Trophoblast cell (in vitro differentiated cells and primary cell): ENCODE data around the gene COTL1.

Experiments used
- DNase-seq, 2 donors: peaks; one replicate each; pipeline ENCODE4 v3.0.0-alpha.2; 2016
- H2AFZ ChIP-seq: 2 replicates; pipeline ENCODE4 v1.6.1; 2013; ENCODE audit warnings: low read length, moderate library complexity, mild to moderate bottlenecking; ENCODE audit not compliant: insufficient read depth, poor library complexity
- H2AK5ac ChIP-seq: 2 replicates; pipeline ENCODE4 v1.6.1; 2013; ENCODE audit warnings: mild to moderate bottlenecking, low read length
- H2BK120ac ChIP-seq: 2 replicates; pipeline ENCODE4 v1.6.1; 2013; ENCODE audit warnings: low read length, mild to moderate bottlenecking, moderate library complexity; ENCODE audit not compliant: insufficient read depth, poor library complexity
- H2BK12ac ChIP-seq: 2 replicates; pipeline ENCODE4 v1.6.1; 2013; ENCODE audit warnings: mild to moderate bottlenecking, low read length, moderate library complexity
- H2BK5ac ChIP-seq: 2 replicates; pipeline ENCODE4 v1.6.1; 2013; ENCODE audit warnings: low read length, low read depth, moderate library complexity, mild to moderate bottlenecking; ENCODE audit not compliant: poor library complexity
- H3K14ac ChIP-seq: 2 replicates; pipeline ENCODE4 v1.6.1; 2013; ENCODE audit warnings: mild to moderate bottlenecking, low read length
- H3K18ac ChIP-seq: 2 replicates; pipeline ENCODE4 v1.6.1; 2013; ENCODE audit warnings: mild to moderate bottlenecking, low read length
- H3K23ac ChIP-seq: 2 replicates; pipeline ENCODE4 v1.6.1; 2013; ENCODE audit warnings: low read length
- H3K27ac ChIP-seq: 2 replicates; pipeline ENCODE4 v1.5.1; 2013; ENCODE audit warnings: low read depth, mild to moderate bottlenecking, inconsistent platforms, low read length, moderate library complexity
- H3K27me3 ChIP-seq: 2 replicates; pipeline ENCODE4 v1.6.1; 2013; ENCODE audit warnings: inconsistent platforms, mild to moderate bottlenecking, low read length, moderate library complexity; ENCODE audit not compliant: insufficient read depth
- H3K36me3 ChIP-seq, 2 experiments: 1 replicate in 1 of 2; 2 replicates in 1 of 2; pipeline ENCODE4 v1.6.1; 2013; ENCODE audit warnings: low read length in 2 of 2, mild to moderate bottlenecking in 2 of 2, moderate library complexity in 1 of 2; ENCODE audit not compliant: insufficient read depth in 2 of 2, control insufficient read depth in 1 of 2
- H3K4ac ChIP-seq: 2 replicates; pipeline ENCODE4 v1.6.1; 2013; ENCODE audit warnings: low read depth, mild to moderate bottlenecking, low read length, moderate library complexity
- H3K4me1 ChIP-seq, 2 experiments: 1 replicate in 1 of 2; 2 replicates in 1 of 2; pipeline ENCODE4 v1.6.1; 2013; ENCODE audit warnings: low read length in 2 of 2, mild to moderate bottlenecking in 2 of 2, moderate library complexity in 1 of 2; ENCODE audit not compliant: insufficient read depth in 2 of 2, control insufficient read depth in 1 of 2
- H3K4me2 ChIP-seq: 2 replicates; pipeline ENCODE4 v1.6.1; 2013; ENCODE audit warnings: inconsistent platforms, mild to moderate bottlenecking, low read length, moderate library complexity
- H3K4me3 ChIP-seq: 2 replicates; pipeline ENCODE4 v1.5.1; 2013; ENCODE audit warnings: mild to moderate bottlenecking, low read depth, low read length, inconsistent platforms
- H3K79me1 ChIP-seq: one replicate; pipeline ENCODE4 v1.6.1; 2013; ENCODE audit warnings: low read length
- H3K79me2 ChIP-seq: 2 replicates; pipeline ENCODE4 v1.6.1; 2013; ENCODE audit warnings: low read length, mild to moderate bottlenecking; ENCODE audit not compliant: control insufficient read depth, insufficient read depth, poor library complexity
- H3K9ac ChIP-seq: 2 replicates; pipeline ENCODE4 v1.6.1; 2013; ENCODE audit warnings: mild to moderate bottlenecking, low read length
- H3K9me3 ChIP-seq: 2 replicates; pipeline ENCODE4 v1.6.1; 2013; ENCODE audit warnings: low read depth, mild to moderate bottlenecking, control low read depth, inconsistent platforms, low read length; ENCODE audit not compliant: insufficient read depth
- H4K12ac ChIP-seq: 2 replicates; pipeline ENCODE4 v1.6.1; 2013; ENCODE audit warnings: low read depth, mild to moderate bottlenecking, low read length, moderate library complexity
- H4K8ac ChIP-seq: 2 replicates; pipeline ENCODE4 v1.6.1; 2013; ENCODE audit warnings: low read depth, mild to moderate bottlenecking, low read length, moderate library complexity
- H4K91ac ChIP-seq: one replicate; pipeline ENCODE4 v1.6.1; 2013; ENCODE audit warnings: low read depth, mild to moderate bottlenecking, low read length, moderate library complexity
- whole genome bisulfite sequencing: extraction: QIAGEN DNeasy Blood & Tissue Kit; methylation state at CpG from one replicate; pipeline ENCODE4 v1.1.7; 2013; ENCODE audit warnings: missing lambda C conversion rate; ENCODE audit not compliant: insufficient read length, insufficient coverage; ENCODE audit errors: extremely low coverage; 5-methylcytosine and 5-hydroxymethylcytosine counted together

The COTL1 gene

GRCh38 chr16:84662471-84662870 lies 44.6 kb upstream of the COTL1 start:
- Histone ChIP-seq H3K9ac (no peak overlapping the region), H3K14ac (no peak overlapping the region), H3K79me1 (no peaks in the 10 kb centered on the region), H3K4me1 (no peaks in the 10 kb centered on the region), H4K8ac (no peak overlapping the region), H2BK12ac (no peak overlapping the region), H3K18ac (no peak overlapping the region), H4K12ac (no peak overlapping the region), H3K36me3 (peaks cover 45 to 65% of the 10 kb centered on the region in 2 experiments), H3K9me3 (no peaks in the 10 kb centered on the region), H2BK5ac (no peak overlapping the region), H2AFZ (no peak overlapping the region), H3K79me2 (no peaks in the 10 kb centered on the region), H3K4ac (no peak overlapping the region), H3K23ac (no peak overlapping the region), H4K91ac (no peak overlapping the region), H3K4me3 (no peak overlapping the region), H3K27ac (no peak overlapping the region), H2AK5ac (no peak overlapping the region), H3K27me3 (no peaks in the 10 kb centered on the region), H3K4me2 (no peak overlapping the region), H2BK120ac (no peak overlapping the region)
- DNase-seq, result no peak
- no CpG with 5 or more reads among the region's 9 CpGs for WGBS

- H3K14ac ChIP-seq, result no peak overlapping the region
- H3K9me3 ChIP-seq, result no peaks in the 10 kb centered on the region
- no peak overlapping the region for H4K12ac ChIP-seq
- H3K23ac ChIP-seq, result no peak overlapping the region
- H3K27ac ChIP-seq, result no peak overlapping the region
- no peak overlapping the region for H2AK5ac ChIP-seq
- H2BK120ac ChIP-seq, result no peak overlapping the region
- H2AFZ ChIP-seq, result no peak overlapping the region
- H4K91ac ChIP-seq, result no peak overlapping the region
- no peak for DNase-seq
- no peak overlapping the region for H3K4ac ChIP-seq
- H2BK12ac ChIP-seq, result no peak overlapping the region
- H3K79me1 ChIP-seq, result no peaks in the 10 kb centered on the region
- no peak overlapping the region for H3K9ac ChIP-seq
- no peak overlapping the region for H2BK5ac ChIP-seq
- H3K4me3 ChIP-seq, result no peak overlapping the region
- H3K4me2 ChIP-seq, result no peak overlapping the region
- WGBS, result no CpG with 5 or more reads among the region's 51 CpGs
- H3K27me3 ChIP-seq, result no peaks in the 10 kb centered on the region
- peaks cover 55 to 74% of the 10 kb centered on the region in 2 experiments for H3K36me3 ChIP-seq
- no peak overlapping the region for H4K8ac ChIP-seq
- no peaks in the 10 kb centered on the region for H3K4me1 ChIP-seq
- no peaks in the 10 kb centered on the region for H3K79me2 ChIP-seq
- no peak overlapping the region for H3K18ac ChIP-seq
These were observed 43.7 kb upstream of the COTL1 start for GRCh38 chr16:84661418-84662060.

- Histone ChIP-seq H3K79me2 (no peaks in the 10 kb centered on the region), H2BK5ac (no peak overlapping the region), H4K91ac (no peak overlapping the region), H3K14ac (no peak overlapping the region), H4K12ac (no peak overlapping the region), H3K9me3 (no peaks in the 10 kb centered on the region), H2AFZ (no peak overlapping the region), H3K4me2 (no peak overlapping the region), H3K27me3 (no peaks in the 10 kb centered on the region), H2BK12ac (no peak overlapping the region), H3K79me1 (no peaks in the 10 kb centered on the region), H3K4ac (no peak overlapping the region), H2AK5ac (no peak overlapping the region), H3K4me1 (no peaks in the 10 kb centered on the region), H3K4me3 (no peak overlapping the region), H4K8ac (no peak overlapping the region), H3K18ac (no peak overlapping the region), H2BK120ac (no peak overlapping the region), H3K23ac (no peak overlapping the region), H3K36me3 (peaks cover 55 to 71% of the 10 kb centered on the region in 2 experiments), H3K9ac (no peak overlapping the region), H3K27ac (no peak overlapping the region)
- WGBS, result no CpG with 5 or more reads among the region's 7 CpGs
- no peak for DNase-seq
These were observed 43.1 kb upstream of the COTL1 start for GRCh38 chr16:84660973-84661372.

GRCh38 chr16:84659656-84660300 lies 41.9 kb upstream of the COTL1 start:
- no peaks in the 10 kb centered on the region for H3K4me1 ChIP-seq
- peaks cover 55 to 66% of the 10 kb centered on the region in 2 experiments for H3K36me3 ChIP-seq
- H2BK5ac ChIP-seq, result no peak overlapping the region
- H4K8ac ChIP-seq, result no peak overlapping the region
- no peak overlapping the region for H3K18ac ChIP-seq
- no peak overlapping the region for H3K9ac ChIP-seq
- no peak overlapping the region for H2BK120ac ChIP-seq
- no peak overlapping the region for H3K4ac ChIP-seq
- no peaks in the 10 kb centered on the region for H3K27me3 ChIP-seq
- H3K23ac ChIP-seq, result no peak overlapping the region
- no peak overlapping the region for H2BK12ac ChIP-seq
- no peak overlapping the region for H3K14ac ChIP-seq
- H2AK5ac ChIP-seq, result no peak overlapping the region
- no peaks in the 10 kb centered on the region for H3K9me3 ChIP-seq
- H3K27ac ChIP-seq, result no peak overlapping the region
- no peak for DNase-seq
- no peaks in the 10 kb centered on the region for H3K79me1 ChIP-seq
- no CpG with 5 or more reads among the region's 27 CpGs for whole genome bisulfite sequencing
- no peak overlapping the region for H3K4me2 ChIP-seq
- no peak overlapping the region for H4K12ac ChIP-seq
- no peaks in the 10 kb centered on the region for H3K79me2 ChIP-seq
- no peak overlapping the region for H4K91ac ChIP-seq
- no peak overlapping the region for H3K4me3 ChIP-seq
- no peak overlapping the region for H2AFZ ChIP-seq
